HG02610 (cell line): ENCODE results near the gene STRIP2.
"Not testable (repeated sequence)": the region's sequence is repeated elsewhere in the genome, so short reads cannot be mapped to it uniquely, and the experiment has no call there.

Source experiments
- ATAC-seq: cut with Tn5 transposase; IDR thresholded peaks from one replicate; pipeline ENCODE4 v1.9.1; 2021; ENCODE audit warnings: mild to moderate bottlenecking, moderate library complexity; ENCODE audit not compliant: unreplicated experiment

The STRIP2 gene

DNA sequence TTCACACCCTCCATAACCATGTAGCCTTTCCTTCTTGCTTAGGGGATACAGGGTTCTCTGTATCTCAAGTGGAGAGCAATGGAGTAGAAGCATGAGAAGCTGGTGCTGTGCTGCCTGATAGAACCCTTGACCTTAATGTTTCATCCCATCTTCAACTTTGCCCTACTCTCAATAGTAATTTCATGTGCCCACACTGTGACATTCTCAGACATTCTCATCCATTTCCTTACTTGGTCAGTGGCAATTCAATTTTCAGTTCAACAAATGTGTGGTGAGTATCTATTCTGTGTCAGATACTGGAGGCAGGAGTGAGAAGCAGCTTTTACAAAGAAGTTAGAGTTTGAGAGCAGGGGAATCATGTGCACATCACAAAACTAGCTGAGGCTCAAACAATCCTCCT lies 16.1 kb downstream of the STRIP2 start:
- ATAC-seq, result no peak

DNA sequence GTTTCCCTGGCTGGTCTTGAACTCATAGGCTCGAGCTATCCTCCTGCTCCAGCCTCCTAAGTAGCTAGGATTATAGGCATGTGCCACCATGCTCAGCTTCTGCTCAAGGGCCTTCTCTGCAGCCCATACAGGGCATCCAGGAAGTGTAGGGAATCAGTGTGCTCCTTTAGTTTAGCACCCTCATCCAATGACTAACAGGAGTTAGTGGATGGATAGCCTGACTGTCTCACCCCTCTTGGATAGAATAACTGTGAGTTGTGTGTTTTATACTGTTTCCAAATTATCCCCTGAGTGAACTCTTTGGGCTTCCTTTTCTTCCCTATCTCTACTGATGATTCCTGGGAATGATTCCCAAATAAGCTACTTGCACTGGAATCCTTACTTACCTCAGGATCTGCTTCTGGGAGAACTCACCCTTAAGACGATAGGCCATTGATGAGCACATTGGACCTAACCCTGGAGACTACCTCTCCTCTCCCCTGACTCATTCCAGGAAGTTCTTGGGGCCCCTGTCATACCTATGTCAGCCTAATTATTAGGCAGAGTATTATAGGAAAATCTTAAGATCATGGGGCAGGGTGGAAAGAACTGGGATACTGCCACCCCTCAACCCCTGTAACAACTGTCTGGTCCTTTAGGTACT lies 18.5 kb downstream of the STRIP2 start:
- no peak for ATAC-seq

GRCh38 chr7:129453510-129454248 lies 19.4 kb downstream of the STRIP2 start:
- no peak for ATAC-seq

- no peak for ATAC-seq
These were observed 20.0 kb downstream of the STRIP2 start for GRCh38 chr7:129454249-129454551.

DNA sequence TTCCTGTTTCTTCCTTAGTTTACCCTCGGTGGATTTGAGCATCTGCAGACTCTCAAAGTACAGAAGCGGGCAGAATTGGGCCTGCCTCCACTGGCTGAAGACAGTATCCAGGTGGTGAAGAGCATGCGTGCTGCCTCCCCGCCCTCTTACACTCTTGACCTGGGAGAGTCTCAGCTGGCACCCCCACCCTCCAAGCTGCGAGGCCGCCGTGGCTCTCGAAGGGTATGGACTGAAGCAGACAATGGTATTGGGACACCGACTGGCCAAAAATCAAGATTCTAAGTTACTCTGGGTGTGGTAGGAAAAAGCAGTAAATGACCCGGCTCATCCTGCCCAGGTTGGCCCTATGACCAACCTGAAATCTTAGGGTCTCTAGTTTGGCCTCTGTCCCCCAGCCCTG lies 22.2 kb downstream of the STRIP2 start:
- ATAC-seq, result no peak

DNA sequence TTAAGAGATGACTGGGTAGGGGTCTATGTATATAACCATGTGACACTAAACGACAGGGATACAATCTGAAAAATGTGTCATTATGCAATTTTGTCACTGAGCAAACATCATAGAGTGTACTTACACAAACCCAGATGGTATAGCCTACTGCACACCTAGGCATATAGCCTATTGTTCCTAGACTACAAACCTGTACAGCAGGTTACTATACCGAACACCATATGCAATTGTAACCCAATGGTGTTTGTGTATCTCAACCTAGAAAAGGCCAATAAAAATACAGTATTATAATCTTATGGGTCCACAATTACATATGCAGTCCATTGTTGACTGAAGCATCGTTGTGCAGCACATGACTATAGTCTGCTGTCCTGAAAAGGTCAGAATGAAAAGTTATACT lies 22.9 kb downstream of the STRIP2 start:
- no peak for ATAC-seq

DNA sequence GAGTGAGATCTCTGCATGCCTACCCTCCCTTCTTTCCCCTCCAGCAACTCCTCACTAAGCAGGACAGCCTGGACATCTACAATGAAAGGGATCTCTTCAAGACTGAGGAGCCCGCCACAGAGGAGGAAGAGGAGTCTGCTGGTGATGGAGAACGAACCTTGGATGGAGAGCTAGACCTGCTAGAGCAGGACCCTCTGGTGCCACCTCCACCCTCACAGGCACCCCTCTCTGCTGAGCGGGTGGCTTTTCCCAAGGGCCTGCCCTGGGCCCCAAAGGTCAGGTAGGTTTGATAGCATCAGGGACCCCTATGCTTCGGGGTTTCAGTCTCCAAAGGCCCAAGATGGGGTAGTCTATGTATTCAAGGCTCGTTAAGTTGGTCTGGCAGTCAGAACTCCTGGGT lies 23.9 kb downstream of the STRIP2 start:
- ATAC-seq, result no peak

DNA sequence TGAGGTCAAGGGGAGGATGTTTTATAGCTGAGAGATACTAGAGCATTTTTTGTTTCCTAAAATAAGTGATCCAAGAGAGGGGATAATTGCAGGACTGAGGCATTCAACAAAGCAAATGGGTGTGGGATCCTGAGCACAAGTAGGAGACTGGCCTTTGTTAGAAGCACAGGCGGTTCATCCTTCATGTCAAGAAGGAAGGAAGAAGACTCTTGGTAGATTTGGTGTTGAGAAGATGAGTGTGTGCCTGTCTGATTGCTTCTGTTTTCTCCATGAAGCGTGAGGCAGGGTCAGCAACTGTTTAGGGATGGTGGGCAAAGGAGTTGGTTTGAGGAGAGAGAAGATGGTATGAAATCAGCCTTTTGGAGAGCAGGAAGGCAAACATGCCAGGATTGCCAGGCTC lies 27.6 kb downstream of the STRIP2 start:
- ATAC-seq, result no peak

- no peak for ATAC-seq
These were observed 28.2 kb downstream of the STRIP2 start for GRCh38 chr7:129462420-129462819.

GRCh38 chr7:129464194-129464593 lies 30.0 kb downstream of the STRIP2 start:
- no peak for ATAC-seq

- ATAC-seq, result no peak
These were observed 30.8 kb downstream of the STRIP2 start for GRCh38 chr7:129465080-129465479.

GRCh38 chr7:129466796-129467195 lies 32.6 kb downstream of the STRIP2 start:
- no peak for ATAC-seq

DNA sequence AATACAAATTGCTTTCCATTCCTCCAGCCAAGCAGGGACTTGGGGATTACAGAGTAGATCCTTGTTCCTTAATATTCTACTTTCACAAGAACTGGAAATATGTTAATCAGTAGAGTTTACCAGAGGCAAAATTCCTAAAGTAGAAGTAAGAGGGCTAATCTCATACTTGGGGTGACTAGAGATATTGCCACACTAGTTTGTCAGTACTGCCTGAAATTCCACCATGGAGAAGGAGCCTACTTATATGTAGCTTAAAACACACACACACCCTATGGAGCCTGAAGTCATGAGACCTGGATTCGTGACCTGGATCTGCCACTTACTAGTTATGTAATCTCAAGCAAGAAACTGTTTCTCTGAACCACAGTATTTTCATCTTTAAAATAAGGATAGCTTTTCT lies 33.9 kb downstream of the STRIP2 start:
- no peak for ATAC-seq

DNA sequence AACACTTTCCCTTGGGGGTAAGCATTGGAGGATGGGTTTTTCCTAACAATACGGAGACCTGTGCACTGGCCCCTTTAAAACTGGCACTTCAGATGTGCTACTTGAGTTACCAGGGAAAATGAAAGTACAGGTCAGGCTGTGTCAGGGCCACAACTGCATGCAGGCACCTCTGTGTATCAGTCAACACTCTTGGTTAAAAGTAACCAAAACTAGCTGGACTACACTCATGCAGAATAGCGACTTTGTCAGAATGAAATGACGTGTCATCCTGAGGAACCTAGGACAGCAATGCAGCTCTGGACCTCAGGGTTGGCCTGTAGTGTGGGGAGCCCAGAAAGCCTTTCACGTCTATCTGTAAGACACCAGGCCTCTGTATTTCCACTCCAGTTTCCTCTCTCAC lies 34.3 kb downstream of the STRIP2 start:
- ATAC-seq, result no peak

DNA sequence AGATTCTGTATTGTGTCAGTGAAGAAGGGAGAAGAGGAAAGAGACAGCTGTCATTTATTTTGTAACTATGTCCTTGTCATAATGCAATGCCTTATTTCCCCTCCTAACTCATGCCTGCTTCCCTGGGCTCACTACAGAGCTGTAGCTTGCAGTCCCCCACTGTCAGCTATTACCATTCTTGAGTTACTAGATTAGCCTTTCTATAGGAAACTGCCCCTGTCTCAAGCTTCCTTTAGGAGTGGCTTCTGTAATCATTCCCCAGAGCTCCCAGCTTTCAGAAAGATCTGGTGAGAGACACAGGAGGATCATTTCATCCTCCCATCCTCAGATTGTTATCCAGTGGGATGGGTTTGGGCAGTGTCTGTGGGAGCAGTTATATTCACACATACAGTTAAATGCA lies 35.7 kb downstream of the STRIP2 start:
- ATAC-seq, result no peak

DNA sequence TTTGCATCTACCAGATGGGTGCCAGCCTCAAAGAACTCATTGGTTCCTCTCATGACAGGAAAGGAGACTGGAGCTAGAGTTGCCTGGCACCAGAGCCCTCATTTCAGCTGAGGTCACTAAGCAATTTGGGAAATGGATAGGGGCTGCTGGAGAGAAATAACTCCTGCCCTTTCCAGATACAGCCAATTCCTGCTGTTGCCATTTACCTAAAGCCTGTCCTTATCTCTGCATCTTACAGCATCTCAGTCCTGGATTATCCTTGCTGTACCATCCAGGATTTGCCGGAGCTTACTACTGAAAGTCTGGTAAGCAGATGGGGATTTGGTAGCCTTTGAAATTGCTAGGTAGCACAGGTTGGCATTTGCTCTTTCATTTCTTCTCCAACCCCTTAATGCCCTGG lies 36.2 kb downstream of the STRIP2 start:
- no peak for ATAC-seq

DNA sequence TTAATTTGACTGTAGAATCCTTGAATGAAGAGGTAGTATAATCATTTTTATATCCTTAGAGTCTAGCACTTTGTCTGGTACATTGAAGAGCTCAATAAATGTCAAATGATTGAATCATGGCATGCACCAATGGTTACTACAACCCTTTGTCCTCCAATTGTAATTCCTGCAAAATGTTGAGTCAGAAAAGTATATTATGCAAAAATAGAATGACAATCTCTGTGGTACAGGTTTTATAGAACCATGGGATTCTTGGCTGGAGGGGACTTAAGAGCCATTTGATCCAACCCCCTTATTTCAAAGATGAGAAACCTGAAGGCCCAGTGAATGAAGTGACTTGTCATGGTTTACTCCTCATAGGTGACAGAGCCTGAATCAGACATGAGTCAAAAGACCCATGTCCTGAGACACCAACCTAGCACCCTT lies 37.2 kb downstream of the STRIP2 start:
- no peak for ATAC-seq

GRCh38 chr7:129475931-129476330 lies 41.7 kb downstream of the STRIP2 start:
- ATAC-seq, result not testable (repeated sequence)

GRCh38 chr7:129476398-129476797 lies 42.2 kb downstream of the STRIP2 start:
- ATAC-seq, result not testable (repeated sequence)

GRCh38 chr7:129479831-129480230 lies 45.6 kb downstream of the STRIP2 start:
- no peak for ATAC-seq

- ATAC-seq, result no peak
These were observed 46.6 kb downstream of the STRIP2 start for GRCh38 chr7:129480674-129481363.

DNA sequence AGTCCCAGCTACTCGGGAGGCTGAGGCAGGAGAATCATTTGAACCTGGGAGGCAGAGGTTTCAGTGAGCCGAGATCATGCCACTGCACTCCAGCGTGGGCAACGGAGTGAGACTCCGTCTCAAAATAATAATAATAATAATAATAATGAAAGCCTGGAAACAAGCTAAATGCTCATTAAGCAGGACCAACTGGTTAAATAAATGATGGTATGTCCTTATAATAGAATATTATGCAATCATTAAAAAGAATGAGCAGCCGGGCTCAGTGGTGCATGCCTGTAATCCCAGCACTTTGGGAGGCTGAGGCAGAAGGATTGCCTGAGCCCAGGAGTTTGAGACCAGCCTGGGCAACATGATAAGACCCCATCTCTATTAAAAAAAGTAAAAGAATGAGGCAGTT lies 47.1 kb downstream of the STRIP2 start:
- not testable (repeated sequence) for ATAC-seq
